Neural crest cell (in vitro differentiated cells): ENCODE results near the gene SAG. TPM values are rescaled to one million over a fixed set of nuclear protein-coding genes. Genes with fewer than 3 reads are reported as not detected.

Source experiments
- DNase-seq: peaks from one replicate; pipeline ENCODE4 v3.0.0; 2021; ENCODE audit warnings: low read depth, mixed read lengths, low spot score
- H3K27ac Mint-ChIP-seq: one replicate; pipeline ENCODE4 v1.8.0; 2021; ENCODE audit warnings: mild to moderate bottlenecking, mixed read lengths; ENCODE audit not compliant: unreplicated experiment
- H3K27me3 Mint-ChIP-seq: 2 replicates; pipeline ENCODE4 v1.8.0; 2021; ENCODE audit warnings: low read depth, mild to moderate bottlenecking, mixed read lengths
- H3K36me3 Mint-ChIP-seq: 2 replicates; pipeline ENCODE4 v1.8.0; 2021; ENCODE audit warnings: low read depth, mild to moderate bottlenecking, mixed read lengths
- H3K4me1 Mint-ChIP-seq: 2 replicates; pipeline ENCODE4 v1.8.0; 2021; ENCODE audit warnings: mixed read lengths
- H3K4me3 Mint-ChIP-seq: one replicate; pipeline ENCODE4 v1.8.0; 2021; ENCODE audit warnings: mild to moderate bottlenecking, mixed read lengths
- H3K9me3 Mint-ChIP-seq: 2 replicates; pipeline ENCODE4 v1.8.0; 2021; ENCODE audit warnings: mixed read lengths
- total RNA-seq: library from RNA; stranded (reverse); gene quantifications from 2 replicates; pipeline ENCODE4 v1.2.1, GENCODE V29; 2021
- TF ChIP-seq, protein P1 (sequence below): fragments of 200-600 bp; sonication (generic); conservative IDR thresholded peaks from 2 replicates; pipeline ENCODE4 v1.5.0; 2021; ENCODE audit warnings: antibody characterized with exemption, mild to moderate bottlenecking

The SAG gene
- total RNA-seq, 1 donor from 2014 or later: not detected

DNA sequence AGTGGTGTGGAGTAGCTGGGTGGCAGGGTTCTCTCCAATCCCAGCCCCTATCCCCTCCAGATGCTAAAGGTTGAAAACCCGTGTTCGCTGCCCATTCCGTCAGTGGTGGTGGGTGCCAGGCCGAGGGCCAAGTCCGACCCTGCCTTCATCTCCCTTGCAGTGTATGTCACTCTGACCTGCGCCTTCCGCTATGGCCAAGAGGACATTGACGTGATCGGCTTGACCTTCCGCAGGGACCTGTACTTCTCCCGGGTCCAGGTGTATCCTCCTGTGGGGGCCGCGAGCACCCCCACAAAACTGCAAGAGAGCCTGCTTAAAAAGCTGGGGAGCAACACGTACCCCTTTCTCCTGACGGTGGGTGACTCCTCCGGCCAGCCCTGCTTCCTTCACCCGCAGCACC lies 12.9 kb downstream of the SAG start:
- H3K36me3 Mint-ChIP-seq: no peaks in the 10 kb centered on the region
- no peak overlapping the region for H3K4me3 Mint-ChIP-seq
- H3K4me1 Mint-ChIP-seq: no peaks in the 10 kb centered on the region
- TF ChIP-seq, protein P1, sequence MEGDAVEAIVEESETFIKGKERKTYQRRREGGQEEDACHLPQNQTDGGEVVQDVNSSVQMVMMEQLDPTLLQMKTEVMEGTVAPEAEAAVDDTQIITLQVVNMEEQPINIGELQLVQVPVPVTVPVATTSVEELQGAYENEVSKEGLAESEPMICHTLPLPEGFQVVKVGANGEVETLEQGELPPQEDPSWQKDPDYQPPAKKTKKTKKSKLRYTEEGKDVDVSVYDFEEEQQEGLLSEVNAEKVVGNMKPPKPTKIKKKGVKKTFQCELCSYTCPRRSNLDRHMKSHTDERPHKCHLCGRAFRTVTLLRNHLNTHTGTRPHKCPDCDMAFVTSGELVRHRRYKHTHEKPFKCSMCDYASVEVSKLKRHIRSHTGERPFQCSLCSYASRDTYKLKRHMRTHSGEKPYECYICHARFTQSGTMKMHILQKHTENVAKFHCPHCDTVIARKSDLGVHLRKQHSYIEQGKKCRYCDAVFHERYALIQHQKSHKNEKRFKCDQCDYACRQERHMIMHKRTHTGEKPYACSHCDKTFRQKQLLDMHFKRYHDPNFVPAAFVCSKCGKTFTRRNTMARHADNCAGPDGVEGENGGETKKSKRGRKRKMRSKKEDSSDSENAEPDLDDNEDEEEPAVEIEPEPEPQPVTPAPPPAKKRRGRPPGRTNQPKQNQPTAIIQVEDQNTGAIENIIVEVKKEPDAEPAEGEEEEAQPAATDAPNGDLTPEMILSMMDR: no peak
- H3K9me3 Mint-ChIP-seq: peaks cover 2% of the 10 kb centered on the region
- no peak for DNase-seq
- H3K27ac Mint-ChIP-seq: no peak overlapping the region
- H3K27me3 Mint-ChIP-seq: peaks cover 55% of the 10 kb centered on the region

DNA sequence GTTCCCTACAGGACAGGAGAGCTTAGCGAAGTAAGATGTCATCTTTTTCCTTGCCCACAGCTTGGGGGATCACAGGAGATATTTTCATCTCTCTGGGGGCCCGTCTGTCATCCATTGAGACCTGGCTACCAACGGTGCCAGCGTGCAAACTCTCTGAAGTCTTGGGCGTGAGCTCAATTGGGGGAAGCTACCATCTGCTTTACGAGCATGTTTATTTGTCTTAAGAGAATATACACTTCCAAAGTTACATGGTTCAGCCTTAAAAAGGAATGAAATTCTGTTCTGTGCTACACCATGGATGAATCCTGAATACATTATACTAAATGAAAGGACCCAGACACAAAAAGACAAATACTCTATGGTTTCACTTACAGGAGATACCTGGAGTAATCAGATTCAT lies 13.6 kb downstream of the SAG start:
- no peak overlapping the region for H3K27ac Mint-ChIP-seq
- no peaks in the 10 kb centered on the region for H3K36me3 Mint-ChIP-seq
- peaks cover 2% of the 10 kb centered on the region for H3K9me3 Mint-ChIP-seq

DNA sequence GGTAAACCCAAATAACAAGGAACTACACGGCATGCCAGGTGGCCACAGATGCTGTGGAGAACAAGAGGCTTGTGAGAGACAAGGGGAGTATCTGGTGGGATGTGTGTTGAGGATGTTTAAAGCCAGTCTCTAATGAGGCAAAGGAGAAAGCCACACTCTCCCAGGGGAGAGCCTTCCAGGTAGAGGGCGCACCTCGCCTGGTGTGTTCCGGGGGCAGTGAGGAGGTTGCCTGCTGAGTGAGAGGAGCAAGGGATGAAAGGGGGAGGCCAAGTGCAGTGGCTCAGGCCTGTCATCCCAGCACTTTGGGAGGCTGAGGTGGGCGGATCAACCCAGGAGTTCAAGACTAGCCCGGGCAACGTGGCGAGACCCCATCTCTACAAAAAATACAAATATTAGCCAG lies 16.2 kb downstream of the SAG start:
- Mint-ChIP-seq H3K4me1 (no peaks in the 10 kb centered on the region), H3K27me3 (peaks cover 69% of the 10 kb centered on the region), H3K4me3 (no peak overlapping the region), H3K9me3 (no peaks in the 10 kb centered on the region), H3K27ac (no peak overlapping the region), H3K36me3 (no peaks in the 10 kb centered on the region)
- no peak for DNase-seq
- TF ChIP-seq, protein P1: no peak

More for the DNA sequence above, 13.6 kb downstream of the SAG start:
- TF ChIP-seq, protein P1: no peak
- no peak for DNase-seq
- H3K4me3 Mint-ChIP-seq: no peak overlapping the region
- peaks cover 61% of the 10 kb centered on the region for H3K27me3 Mint-ChIP-seq
- H3K4me1 Mint-ChIP-seq: no peaks in the 10 kb centered on the region

DNA sequence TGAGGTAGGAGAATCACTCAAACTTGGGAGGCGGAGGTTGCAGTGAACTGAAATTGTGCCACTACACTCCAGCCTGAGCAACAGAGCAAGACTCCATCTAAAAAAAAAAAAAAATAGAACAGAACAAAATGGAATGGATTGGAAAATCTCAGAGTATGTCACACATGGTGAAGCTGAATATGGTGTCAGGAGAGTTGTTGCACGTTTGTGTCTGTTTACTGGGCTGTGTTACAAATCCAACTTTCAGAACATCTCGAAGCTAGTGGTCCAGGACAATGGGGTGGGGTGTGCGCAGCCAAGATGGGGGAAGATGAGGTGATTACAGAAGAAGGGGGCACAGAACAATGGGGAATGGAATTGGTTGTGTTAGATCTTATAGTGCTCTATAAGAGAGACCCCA lies 17.6 kb downstream of the SAG start:
- TF ChIP-seq, protein P1: no peak
- Mint-ChIP-seq H3K4me3 (no peak overlapping the region), H3K9me3 (no peaks in the 10 kb centered on the region), H3K36me3 (no peaks in the 10 kb centered on the region), H3K27ac (no peak overlapping the region), H3K27me3 (peaks cover 73% of the 10 kb centered on the region), H3K4me1 (peaks cover 11% of the 10 kb centered on the region)
- DNase-seq: no peak

DNA sequence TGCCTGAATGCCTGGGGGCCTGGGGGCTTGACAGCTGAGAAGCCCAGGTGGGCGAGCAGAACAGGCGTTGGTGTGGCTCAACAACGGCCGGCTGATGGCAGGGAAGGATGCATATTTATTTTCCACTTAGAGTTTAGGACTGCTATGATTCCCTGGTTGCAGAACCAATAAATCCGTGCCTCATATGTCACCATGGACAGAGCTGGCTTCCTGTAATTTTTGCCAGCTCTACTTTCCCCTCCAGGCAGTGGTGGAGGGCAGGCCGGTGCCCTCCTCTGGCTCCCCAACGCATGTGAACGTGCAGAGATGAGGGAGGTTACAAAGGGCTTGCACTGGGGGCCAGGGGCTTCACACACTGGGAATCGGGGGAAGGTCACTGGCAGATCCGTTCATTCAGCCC lies 18.2 kb downstream of the SAG start:
- no peaks in the 10 kb centered on the region for H3K36me3 Mint-ChIP-seq
- H3K9me3 Mint-ChIP-seq: no peaks in the 10 kb centered on the region
- no peak overlapping the region for H3K4me3 Mint-ChIP-seq
- no peak overlapping the region for H3K27ac Mint-ChIP-seq
- H3K27me3 Mint-ChIP-seq: peaks cover 68% of the 10 kb centered on the region
- peaks cover 11% of the 10 kb centered on the region for H3K4me1 Mint-ChIP-seq
- TF ChIP-seq, protein P1: no peak
- DNase-seq: no peak

DNA sequence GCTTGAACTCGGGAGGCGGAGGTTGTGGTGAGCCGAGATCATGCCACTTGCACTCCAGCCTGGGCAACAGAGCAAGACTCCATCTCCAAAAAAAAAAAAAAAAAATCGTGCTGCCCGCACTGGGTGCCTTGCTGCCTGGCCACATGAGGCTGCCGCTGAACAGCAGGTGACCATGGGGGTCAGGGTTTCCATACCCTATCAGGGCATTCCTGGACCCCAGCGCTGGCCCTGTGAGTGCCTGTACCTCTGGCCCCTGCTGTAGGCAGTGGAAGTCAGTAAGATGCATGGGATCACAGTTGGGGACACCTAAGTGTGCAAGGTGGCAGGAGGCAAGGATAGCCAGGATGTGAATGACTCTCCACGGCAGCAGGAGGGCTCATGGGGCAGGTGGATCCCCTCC lies 18.9 kb downstream of the SAG start:
- H3K27me3 Mint-ChIP-seq: peaks cover 68% of the 10 kb centered on the region
- no peaks in the 10 kb centered on the region for H3K9me3 Mint-ChIP-seq
- H3K36me3 Mint-ChIP-seq: no peaks in the 10 kb centered on the region
- no peak overlapping the region for H3K27ac Mint-ChIP-seq
- no peak overlapping the region for H3K4me3 Mint-ChIP-seq
- peaks cover 11% of the 10 kb centered on the region for H3K4me1 Mint-ChIP-seq
- DNase-seq: no peak
- TF ChIP-seq, protein P1: no peak
